NCI-H2029 treated with DMSO at 0.1 percent for 48 hours (cell line): Measurements from ENCODE around the gene CD276.
A peak's percentile ranks its signal among the peaks of the same experiment; 100 is the strongest.
"Not testable (repeated sequence)": the region's sequence is repeated elsewhere in the genome, so short reads cannot be mapped to it uniquely, and the experiment has no call there.

Experiments
- DNase-seq: peaks from one replicate; lab custom pipeline; 2025; lab: John Stamatoyannopoulos, UW

Gene CD276

GRCh38 chr15:73709686-73710085, 25.5 kb downstream of the CD276 start:
- DNase-seq: no peak

GRCh38 chr15:73710321-73710720, 26.1 kb downstream of the CD276 start:
- DNase-seq: no peak

DNA sequence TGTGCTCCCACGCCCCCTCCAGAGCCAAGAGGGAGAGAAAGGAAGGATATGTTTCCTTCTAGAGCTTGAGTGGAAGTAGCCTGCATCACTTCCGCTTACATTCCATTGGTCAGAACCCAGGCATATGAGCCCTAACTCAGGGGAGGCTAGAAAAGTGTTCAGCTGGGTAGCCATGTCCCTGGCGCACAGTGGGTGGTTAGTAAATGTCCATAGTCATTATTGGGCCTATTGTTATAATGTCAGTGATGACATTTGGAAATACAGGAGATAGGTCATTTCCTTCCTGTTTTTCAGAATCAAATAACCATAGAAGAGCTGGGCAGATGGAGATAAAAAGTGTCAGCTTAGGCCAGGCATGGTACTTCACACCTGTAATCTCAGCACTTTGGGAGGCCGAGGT, 27.3 kb downstream of the CD276 start:
- DNase-seq: no peak

DNA sequence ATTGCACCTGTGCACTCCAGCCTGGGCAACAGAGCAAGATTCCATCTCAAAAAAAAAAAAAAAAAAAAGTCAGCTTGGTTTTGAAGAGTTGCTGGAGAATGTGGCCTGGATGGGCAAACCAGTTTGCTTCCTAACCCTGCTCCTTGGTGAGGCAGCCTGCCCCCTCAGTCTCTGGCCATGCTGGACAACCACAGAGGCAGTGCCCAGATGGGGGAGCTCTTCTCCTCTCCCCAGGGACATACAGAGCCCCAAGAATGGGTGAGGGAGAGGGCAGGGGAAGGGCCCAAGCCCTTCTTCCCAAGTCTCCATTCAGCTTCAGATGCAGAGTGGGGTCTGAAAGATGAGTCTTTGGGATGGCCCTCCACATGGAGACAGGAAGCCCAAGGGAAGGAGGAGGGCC, 27.9 kb downstream of the CD276 start:
- no peak for DNase-seq

DNA sequence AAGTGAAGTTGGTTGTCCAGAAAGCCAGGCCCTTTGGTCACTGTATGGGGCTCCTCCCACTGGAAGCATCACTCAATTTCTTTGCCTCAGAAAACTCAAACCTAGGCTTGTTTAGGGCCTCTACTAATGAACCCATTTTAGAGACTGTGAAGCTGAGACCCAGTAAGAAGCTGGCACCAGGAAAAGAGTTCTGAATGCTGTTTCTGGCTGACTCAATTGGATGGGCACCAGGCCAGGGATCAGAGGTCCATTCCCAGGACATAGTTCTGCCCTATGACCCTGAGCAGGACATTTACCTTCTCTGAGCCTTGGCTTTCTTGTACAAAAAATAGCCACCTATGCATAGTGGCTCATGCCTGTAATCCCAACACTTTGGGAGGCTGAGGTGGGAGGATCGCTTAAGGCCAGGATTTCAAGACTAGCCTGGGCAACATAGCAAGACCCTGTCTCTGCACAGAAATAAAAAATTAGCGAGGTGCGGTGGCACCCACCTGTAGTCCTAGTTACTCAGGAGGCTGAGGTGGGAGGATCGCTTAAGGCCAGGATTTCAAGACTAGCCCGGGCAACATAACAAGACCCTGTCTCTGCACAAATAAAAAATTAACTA, 30.6 kb downstream of the CD276 start:
- no peak for DNase-seq

DNA sequence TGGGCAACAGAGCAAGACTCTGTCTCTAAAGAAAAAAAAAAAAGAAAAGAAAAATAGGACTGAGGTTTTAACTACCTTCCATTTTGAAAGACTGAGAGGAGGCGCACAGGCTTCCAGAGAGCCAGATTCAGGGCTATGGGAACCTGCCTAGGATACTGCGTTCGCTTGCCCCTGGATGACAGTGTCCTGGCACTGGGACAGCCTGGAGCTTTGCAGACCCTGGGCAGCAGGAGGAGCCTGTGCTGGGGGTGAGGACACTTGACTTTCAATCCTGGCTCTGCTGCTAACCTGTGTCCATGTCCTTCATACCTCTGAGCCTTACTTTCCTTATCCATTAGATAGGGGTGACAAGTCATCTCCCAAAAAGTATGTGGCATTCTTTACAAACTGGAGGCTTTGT, 31.2 kb downstream of the CD276 start:
- DNase-seq: no peak

GRCh38 chr15:73716417-73716816, 32.2 kb downstream of the CD276 start:
- peak; percentile 56 for DNase-seq

DNA sequence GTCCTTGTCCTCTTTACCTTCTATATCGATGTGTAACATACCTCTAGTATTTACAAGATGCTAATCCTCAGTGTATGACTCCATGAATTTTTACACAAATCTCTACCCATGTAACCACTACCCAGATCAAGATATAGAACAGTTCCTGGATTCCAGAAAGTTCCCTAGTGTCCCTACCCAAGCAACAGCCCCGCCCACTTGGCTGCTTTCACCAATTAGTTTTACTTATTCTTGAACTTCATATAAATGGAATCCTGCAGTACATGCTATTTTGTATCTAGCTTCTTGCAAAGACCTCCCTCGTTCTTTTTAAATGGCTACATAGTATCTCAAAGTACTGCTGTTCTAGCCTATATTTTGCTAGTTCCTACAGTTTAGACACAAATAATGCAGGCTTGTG, 33.0 kb downstream of the CD276 start:
- DNase-seq: no peak

GRCh38 chr15:73717802-73718201, 33.6 kb downstream of the CD276 start:
- DNase-seq: no peak

DNA sequence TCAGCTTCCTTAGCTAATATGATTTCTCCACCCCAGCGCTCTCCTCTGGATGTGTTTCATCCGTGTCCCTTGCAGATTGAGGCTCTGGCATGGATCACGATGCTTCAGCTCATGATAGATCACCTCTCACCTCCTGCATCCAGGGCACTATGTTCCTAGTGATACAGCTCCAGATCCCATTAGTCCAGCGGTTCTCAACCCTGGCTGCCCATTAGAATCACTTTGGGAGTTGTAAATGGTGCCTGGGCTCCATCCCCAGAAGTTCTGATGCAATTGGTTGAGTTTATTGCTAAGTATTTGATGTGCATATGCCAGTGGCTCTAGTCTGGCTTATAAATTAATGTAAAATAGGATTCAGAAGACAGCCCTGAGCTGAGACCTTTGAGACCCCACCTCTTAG, 34.5 kb downstream of the CD276 start:
- DNase-seq: no peak

- DNase-seq: no peak
These were observed 38.2 kb downstream of the CD276 start for GRCh38 chr15:73722425-73722824.

DNA sequence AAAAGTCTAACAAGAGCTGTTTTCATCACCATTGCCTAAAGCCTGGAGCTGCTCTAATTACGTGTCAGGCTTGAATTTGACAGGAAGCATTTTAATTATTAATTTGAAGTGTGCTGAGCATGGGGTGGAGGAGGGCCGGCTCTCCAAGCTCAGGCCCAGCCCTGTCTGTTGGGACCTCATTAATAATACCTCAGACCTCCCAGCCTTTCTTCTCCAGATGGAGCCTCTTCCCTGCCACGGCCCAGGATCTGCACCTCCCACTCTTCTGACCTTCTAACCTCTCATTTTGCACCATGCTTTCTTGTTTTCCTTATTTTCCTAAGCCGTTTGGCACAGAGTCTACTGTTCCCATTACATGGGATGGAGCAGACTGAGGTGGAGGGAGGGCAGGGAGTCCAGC, 39.0 kb downstream of the CD276 start:
- DNase-seq: no peak

DNA sequence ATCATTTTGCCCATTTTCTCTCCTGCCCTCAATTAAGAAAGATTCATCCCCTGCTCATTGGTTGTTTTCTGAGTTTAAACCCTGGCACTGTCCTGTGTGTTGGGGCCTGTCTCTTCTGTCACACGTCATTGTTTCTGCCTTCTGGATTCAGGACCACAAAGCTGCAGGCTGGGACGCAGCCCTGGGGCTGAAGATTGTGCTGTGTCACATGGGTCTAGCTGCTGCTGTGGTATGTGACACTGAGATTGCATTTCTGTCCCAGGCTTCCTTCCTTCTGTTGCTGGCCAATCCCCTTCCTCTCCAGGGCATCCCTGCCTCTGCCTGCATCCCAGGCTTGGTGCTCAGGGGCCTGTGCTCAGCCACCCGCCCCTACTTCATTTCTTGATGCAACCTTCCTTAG, 40.0 kb downstream of the CD276 start:
- DNase-seq: no peak

GRCh38 chr15:73727330-73727976, 43.3 kb downstream of the CD276 start:
- DNase-seq: no peak

- DNase-seq: not testable (repeated sequence)
These were observed 47.9 kb downstream of the CD276 start for GRCh38 chr15:73732051-73732450.

- peak; percentile 16 for DNase-seq
These were observed 48.7 kb downstream of the CD276 start for GRCh38 chr15:73732930-73733329.

- DNase-seq: no peak
These were observed 53.4 kb downstream of the CD276 start for GRCh38 chr15:73737535-73737934.

DNA sequence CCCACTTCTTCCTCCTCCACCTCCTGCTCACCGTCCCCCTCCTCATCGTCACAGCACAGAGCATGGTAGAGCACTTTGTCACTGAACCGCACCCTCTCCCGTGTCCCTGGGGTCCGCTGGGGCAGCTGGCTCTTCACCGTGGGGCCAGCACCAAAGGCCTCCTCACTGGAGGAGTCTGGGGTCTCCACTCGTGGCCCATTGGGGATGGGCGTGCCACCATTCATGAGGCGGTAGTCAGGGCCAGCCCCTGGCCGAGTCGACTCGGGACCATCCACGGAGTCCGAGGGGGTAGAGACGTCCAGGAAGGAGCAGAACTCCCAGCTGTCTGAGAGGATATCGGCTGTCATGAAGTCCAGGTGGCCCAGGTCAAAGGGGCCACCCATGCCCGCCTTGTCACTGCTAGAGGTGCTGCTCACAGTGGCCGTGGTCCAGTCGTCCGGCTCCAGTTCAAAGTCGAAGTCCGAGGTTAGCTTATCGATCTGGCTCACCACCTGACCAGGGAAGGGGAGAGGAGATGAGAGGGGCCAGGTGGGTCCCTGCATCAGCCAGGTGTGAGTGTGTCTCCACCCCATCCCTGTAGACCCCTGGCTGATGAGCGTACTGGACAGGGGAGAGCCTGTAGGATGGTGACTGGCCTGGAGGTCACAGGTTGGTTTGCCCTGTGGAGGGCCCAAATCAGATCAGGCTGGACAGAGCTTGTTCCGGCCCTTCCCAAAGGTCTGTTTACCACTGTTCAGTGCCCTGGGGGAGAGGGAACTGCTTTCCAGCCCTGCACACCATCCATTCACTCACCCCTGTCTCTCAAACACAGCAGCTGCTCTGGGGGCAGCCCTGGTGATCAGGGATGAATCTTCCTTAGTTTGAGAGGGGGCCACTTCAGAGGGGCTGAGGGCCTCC, 56.2 kb downstream of the CD276 start:
- DNase-seq: no peak

DNA sequence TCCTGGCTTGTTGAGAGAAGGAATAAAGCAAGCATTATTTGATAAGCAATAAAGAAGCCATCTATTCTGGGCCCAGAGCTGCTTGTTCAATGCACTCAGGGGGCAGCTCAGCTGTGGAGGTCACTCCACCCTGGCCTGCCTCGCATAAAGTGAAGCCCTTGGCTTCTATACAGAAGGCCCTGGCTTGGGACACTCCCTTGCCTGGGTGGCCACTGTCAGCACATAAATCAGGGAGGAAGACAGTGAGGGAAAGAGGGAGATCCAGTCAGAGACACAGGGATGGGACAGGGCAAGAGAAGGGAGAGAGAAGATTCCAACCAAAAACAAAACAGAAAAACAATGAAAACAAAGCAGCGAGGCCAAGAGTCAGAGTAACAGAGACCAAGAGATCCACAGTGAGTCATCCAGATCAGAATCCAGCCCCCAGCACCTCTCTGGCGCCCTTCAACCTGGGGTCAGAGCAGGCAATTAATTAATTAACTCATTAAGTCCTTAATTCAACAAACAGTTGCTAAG, 57.2 kb downstream of the CD276 start:
- DNase-seq: no peak

GRCh38 chr15:73744293-73744692, 60.1 kb downstream of the CD276 start:
- DNase-seq: no peak

DNA sequence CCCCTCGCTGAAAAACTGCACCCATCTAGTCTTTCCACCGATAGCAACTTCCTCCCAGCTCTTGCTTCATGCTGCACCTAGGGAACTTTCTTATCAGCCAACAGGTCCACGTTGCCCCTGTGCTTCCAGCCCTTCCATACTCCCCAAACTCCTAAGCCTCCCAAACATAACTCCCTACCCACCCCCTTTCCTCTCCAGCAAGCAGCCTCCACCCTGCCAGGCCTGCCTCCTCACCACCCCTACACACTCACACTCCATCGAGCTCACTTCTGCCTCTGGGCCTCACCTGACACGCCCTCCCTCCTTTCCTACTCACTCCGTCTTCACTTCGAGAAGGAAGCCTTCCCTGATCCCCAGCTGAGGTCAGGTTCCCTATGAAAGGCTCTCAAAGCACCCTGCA, 60.9 kb downstream of the CD276 start:
- no peak for DNase-seq

- no peak for DNase-seq
These were observed 62.1 kb downstream of the CD276 start for GRCh38 chr15:73746261-73746660.

GRCh38 chr15:73746883-73747282, 62.7 kb downstream of the CD276 start:
- no peak for DNase-seq
